Thymus (tissue), 11 donors: ENCODE data around the gene PNKD. TPM values are rescaled to one million over a fixed set of nuclear protein-coding genes. Genes with fewer than 3 reads are reported as not detected.

Source experiments
- DNase-seq, 9 donors: peaks; one replicate each; pipeline ENCODE4 v3.0.0-alpha.2; 2013; ENCODE audit warnings: low spot score in 9 of 9, low read depth in 6 of 9, missing footprints in 1 of 9
- H3K27ac ChIP-seq, 2 donors: one replicate each; pipeline ENCODE4 v1.5.1; 2013; ENCODE audit warnings: control low read depth in 1 of 2, low read depth in 1 of 2, low read length in 1 of 2, mild to moderate bottlenecking in 1 of 2, moderate library complexity in 1 of 2
- H3K27me3 ChIP-seq, 2 donors: one replicate each; pipeline ENCODE4 v1.5.1; 2013; ENCODE audit warnings: low read length in 1 of 2; ENCODE audit not compliant: control insufficient read depth in 2 of 2, insufficient read depth in 1 of 2
- H3K36me3 ChIP-seq, 2 donors: one replicate each; pipeline ENCODE4 v1.5.1; 2013; ENCODE audit warnings: low read length in 1 of 2, mild to moderate bottlenecking in 1 of 2, moderate library complexity in 1 of 2; ENCODE audit not compliant: control insufficient read depth in 2 of 2, insufficient read depth in 2 of 2
- H3K4me1 ChIP-seq, 2 donors: one replicate each; pipeline ENCODE4 v1.5.1; 2013; ENCODE audit warnings: low read length in 2 of 2; ENCODE audit not compliant: control insufficient read depth in 2 of 2, insufficient read depth in 2 of 2
- H3K4me3 ChIP-seq, 2 donors: one replicate each; pipeline ENCODE4 v1.5.1; 2013; ENCODE audit warnings: low read length in 2 of 2, control low read depth in 1 of 2, mild to moderate bottlenecking in 1 of 2
- H3K9me3 ChIP-seq, 2 donors: one replicate each; pipeline ENCODE4 v1.5.1; 2013; ENCODE audit warnings: low read length in 1 of 2, mild to moderate bottlenecking in 1 of 2; ENCODE audit not compliant: control insufficient read depth in 2 of 2, insufficient read depth in 1 of 2
- WGBS: extraction: QIAGEN DNeasy Blood & Tissue Kit; methylation state at CpG from one replicate; pipeline ENCODE4 v1.1.7; 2013; 5-methylcytosine and 5-hydroxymethylcytosine counted together
- polyA plus RNA-seq: library from polyadenylated mRNA; stranded (reverse); fragments of 200-250 nt; gene quantifications from one replicate; pipeline ENCODE4 v1.2.3, GENCODE V29; 2013
- total RNA-seq: library from RNA; stranded (reverse); fragments of 120-200 nt; gene quantifications from one replicate; pipeline ENCODE4 v1.2.4, GENCODE V29; 2013
- donor health status: healthy.

PNKD gene
- total and polyA plus RNA-seq, 2 donors, result 61.9 to 76.1 TPM

DNA sequence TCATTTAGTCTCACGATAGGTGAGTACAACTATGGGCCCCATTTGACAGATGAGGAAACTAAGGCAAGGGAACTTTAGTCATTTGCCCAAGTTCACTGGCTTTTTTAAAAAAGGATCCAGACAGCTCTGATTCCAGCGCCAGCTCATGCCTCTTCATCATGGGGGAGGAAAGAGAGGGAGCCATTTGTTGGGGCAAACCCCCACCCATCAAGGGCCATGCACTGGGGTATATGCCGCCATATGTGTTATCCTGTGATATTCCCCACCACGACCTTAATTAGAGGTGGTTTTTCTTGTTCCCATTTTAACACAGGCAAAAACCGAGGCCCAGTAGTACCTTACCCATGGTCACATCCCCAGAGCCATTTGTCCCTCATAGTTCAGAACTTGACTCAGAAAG, 10.2 kb upstream of the PNKD start:
- peaks cover 32 to 33% of the 10 kb centered on the region in 2 donors for H3K36me3 ChIP-seq
- peaks cover 0 to 11% of the 10 kb centered on the region in 2 donors for H3K4me1 ChIP-seq
- DNase-seq, result no peak
- no peak overlapping the region for H3K27ac ChIP-seq
- H3K9me3 ChIP-seq, result no peaks in the 10 kb centered on the region
- 88% methylated on average over 5 of the region's 5 CpGs for WGBS
- no peaks in the 10 kb centered on the region for H3K27me3 ChIP-seq
- H3K4me3 ChIP-seq, result no peak overlapping the region

DNA sequence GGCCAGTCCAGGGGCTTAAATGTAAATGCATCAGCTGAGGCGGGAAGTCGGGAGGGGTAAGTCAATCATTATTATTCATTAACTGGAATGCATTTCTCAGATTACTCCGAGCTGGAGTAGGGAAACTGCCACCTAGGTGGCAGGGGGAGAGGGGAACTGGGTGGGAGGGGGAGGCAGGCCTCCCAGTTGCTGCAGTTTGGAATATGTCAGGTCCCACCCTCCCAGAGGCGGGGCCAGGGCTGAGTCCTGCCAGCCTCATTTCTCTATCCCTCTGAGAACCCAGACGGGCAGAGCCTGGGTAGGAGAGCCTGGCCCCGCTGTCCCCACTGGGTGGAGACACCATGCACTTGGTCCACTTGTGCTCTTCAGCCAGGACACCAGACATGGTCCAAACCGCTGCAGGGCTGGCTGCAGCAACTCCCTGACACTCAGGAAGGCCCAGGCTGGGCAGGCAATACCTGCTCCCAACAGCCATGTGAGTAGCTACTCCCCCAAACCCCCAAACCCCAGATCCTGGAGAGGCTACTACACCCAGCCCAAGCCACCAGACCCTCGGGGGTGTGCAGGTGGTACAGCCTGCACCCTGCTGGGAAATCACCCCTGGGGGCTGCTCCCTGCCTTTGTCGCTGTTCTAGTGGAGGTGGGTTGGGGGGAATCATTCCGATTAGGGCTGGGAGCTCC, 9.4 kb upstream of the PNKD start, which contains the start of gene GPBAR1:
TSS of gene GPBAR1 (plus strand) at position 274 of the 681 bp plus-strand sequence. CDS start 1,710 bp downstream, outside the sequence.
- WGBS, result 94% methylated on average over 10 of the region's 10 CpGs
- Histone ChIP-seq H3K4me3 (no peak within 1 kb of the TSS), H3K27ac (no peak within 1 kb of the TSS), H3K36me3 (peaks cover 33 to 34% of the 10 kb centered on the region in 2 donors), H3K9me3 (no peaks in the 10 kb centered on the region), H3K4me1 (peaks cover 0 to 11% of the 10 kb centered on the region in 2 donors), H3K27me3 (no peaks in the 10 kb centered on the region)
- no peak for DNase-seq

DNA sequence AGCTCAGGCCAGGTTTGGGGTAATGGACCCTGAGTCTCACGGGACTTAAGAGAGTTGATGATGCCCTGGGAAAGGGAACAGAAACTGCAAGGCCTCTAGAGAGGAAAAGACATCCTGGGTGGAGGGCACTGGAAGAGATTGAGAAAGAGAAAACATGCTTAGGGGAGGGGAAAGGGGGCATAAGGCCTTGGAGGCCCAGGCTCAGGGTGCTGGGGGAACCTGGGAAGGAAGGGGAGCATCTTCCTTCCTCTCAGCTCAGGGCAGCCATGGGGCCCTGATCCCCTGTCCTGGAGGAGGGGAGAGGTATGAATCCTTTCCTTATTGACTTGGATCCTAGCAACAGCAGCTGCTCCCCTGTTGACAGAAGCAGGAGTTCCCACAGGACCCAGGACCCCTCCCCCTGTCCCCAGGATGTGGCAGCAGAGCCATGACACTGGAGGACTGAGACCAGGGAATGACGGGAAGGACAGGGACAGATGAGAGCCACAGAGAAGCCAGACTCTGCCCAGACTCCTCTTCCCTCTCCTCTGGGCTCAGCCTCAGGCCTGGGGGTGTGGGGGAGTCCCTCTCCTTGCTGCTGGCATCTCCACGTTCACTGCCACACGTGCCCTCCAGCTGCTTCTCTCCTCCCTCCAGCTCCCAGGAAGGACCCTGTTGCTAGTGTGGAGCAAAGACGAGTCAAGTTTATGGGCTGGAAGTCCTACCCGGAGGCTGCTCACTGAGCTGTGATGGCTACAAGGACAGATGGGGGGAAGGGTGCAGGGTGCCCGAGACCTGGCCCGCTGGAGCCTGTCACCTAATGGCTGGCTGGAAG, 8.7 kb upstream of the PNKD start:
- no peak for DNase-seq
- 89% methylated on average over 8 of the region's 8 CpGs for WGBS
- peaks cover 0 to 11% of the 10 kb centered on the region in 2 donors for H3K4me1 ChIP-seq
- peaks cover 39 to 42% of the 10 kb centered on the region in 2 donors for H3K36me3 ChIP-seq
- no peaks in the 10 kb centered on the region for H3K9me3 ChIP-seq
- H3K27ac ChIP-seq, result no peak overlapping the region
- no peaks in the 10 kb centered on the region for H3K27me3 ChIP-seq
- no peak overlapping the region for H3K4me3 ChIP-seq

DNA sequence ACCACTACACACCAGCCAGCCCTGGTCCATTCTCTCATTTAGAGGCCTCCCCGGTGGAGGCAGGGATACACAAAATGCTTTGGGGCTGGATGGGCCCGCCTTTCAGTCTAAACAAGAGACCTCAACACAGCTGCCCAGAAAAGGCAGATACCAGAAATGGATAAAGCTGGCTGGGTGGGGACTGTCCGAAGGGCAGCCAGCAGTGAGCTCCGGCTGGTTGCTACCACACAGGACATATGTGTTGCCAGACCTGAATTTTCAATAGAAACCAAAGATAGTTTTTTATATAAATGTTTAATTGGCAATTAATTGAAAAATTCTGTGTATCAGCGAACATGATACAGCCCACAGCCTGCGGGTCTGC, 8.1 kb upstream of the PNKD start:
- no peak for DNase-seq
- Histone ChIP-seq H3K4me1 (peaks cover 0 to 11% of the 10 kb centered on the region in 2 donors), H3K27ac (no peak overlapping the region), H3K9me3 (no peaks in the 10 kb centered on the region), H3K27me3 (no peaks in the 10 kb centered on the region), H3K4me3 (no peak overlapping the region), H3K36me3 (peaks cover 39 to 43% of the 10 kb centered on the region in 2 donors)
- 98% methylated on average over 6 of the region's 6 CpGs for WGBS

DNA sequence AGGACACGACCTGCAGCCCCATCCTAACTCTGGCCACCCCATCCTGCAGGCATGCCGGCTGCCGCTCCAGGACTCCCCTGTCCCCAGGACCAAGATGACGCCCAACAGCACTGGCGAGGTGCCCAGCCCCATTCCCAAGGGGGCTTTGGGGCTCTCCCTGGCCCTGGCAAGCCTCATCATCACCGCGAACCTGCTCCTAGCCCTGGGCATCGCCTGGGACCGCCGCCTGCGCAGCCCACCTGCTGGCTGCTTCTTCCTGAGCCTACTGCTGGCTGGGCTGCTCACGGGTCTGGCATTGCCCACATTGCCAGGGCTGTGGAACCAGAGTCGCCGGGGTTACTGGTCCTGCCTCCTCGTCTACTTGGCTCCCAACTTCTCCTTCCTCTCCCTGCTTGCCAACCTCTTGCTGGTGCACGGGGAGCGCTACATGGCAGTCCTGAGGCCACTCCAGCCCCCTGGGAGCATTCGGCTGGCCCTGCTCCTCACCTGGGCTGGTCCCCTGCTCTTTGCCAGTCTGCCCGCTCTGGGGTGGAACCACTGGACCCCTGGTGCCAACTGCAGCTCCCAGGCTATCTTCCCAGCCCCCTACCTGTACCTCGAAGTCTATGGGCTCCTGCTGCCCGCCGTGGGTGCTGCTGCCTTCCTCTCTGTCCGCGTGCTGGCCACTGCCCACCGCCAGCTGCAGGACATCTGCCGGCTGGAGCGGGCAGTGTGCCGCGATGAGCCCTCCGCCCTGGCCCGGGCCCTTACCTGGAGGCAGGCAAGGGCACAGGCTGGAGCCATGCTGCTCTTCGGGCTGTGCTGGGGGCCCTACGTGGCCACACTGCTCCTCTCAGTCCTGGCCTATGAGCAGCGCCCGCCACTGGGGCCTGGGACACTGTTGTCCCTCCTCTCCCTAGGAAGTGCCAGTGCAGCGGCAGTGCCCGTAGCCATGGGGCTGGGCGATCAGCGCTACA, 7.4 kb upstream of the PNKD start:
- no peak overlapping the region for H3K27ac ChIP-seq
- 97% methylated on average over 39 of the region's 39 CpGs for WGBS
- peaks cover 0 to 4% of the 10 kb centered on the region in 2 donors for H3K4me1 ChIP-seq
- no peak for DNase-seq
- no peak overlapping the region for H3K4me3 ChIP-seq
- H3K27me3 ChIP-seq, result no peaks in the 10 kb centered on the region
- H3K36me3 ChIP-seq, result peaks cover 44 to 45% of the 10 kb centered on the region in 2 donors
- no peaks in the 10 kb centered on the region for H3K9me3 ChIP-seq

DNA sequence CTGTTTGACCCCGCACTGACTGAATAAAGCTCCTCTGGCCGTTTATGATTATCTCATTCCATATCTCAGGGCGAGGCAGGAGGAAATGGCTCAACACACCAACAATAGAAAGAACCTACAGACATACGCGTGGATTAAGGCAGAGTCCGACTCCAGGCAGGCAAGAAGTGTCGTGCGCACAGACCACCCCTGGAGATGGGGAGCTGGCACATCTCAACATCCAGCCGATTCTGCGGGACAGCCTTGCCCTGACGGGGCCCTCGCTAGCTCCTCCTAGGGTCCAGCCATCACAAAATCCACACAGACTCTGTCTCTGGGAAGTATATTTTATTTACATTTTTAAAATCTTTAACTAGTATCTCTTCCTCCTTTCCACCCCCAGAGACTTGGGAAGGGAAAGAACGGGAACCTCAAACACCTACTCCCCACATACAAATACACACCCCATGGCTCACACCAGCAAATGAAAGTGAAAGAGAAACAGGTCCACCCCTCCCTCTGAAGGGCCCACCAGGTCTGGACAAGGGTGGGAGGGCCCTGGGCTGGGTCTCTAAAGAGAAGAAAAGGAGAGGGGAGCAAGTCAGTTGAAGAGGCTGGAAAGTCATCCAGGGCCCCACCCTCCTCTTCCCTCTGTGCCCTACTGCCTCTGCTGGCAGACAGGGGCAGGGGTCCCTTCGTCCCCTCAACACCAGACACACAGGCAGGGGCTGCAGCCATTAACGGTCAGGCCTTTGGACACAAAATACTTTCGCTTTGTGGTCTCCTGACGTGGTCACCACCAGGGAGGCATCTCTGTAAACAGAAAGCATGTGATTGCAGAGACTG, 6.3 kb upstream of the PNKD start:
- Histone ChIP-seq H3K27me3 (no peaks in the 10 kb centered on the region), H3K36me3 (peaks cover 44 to 45% of the 10 kb centered on the region in 2 donors), H3K9me3 (no peaks in the 10 kb centered on the region), H3K4me3 (no peak overlapping the region), H3K4me1 (peaks cover under 1 to 6% of the 10 kb centered on the region in 2 donors), H3K27ac (no peak overlapping the region)
- peak in 1 of 9 donors; percentile 15 for DNase-seq
- 91% methylated on average over 17 of the region's 17 CpGs for WGBS

DNA sequence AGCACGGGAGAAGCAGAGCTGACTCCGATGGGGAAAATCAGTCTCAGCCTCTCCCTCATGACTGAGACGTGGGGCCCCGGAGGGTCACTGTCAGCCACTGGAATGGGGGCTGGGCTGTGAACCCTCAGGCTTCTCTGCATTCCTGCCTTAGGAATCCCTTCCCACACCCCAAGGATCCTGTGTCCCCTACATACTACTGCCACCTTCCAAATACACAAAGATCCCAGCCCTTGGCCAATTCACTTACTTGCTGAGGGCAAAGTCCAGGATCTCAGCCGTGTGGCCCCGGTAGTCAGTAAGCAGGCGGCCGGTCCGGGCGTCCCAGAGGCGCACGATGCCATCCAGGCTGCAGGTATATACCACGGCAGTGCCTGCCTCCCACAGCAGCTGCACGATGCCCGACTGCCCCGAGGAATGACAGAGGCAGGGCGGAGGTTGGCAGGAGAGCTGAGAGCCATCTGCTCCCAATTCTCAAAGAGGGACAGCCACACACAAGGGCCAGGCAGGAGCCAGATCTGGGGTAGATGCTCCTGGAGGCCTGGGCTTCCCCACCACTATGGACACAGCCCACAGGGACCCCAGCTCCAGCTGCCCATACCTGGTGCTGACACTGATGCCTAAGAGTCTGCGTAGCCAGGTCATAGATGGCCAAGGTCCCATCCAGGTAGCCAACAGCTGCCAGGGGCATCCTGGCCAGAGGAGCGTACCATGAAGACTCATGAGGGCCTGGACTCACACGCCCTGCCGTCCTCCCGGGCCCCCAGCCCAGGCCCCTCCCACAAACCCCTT, 5.4 kb upstream of the PNKD start:
- H3K27me3 ChIP-seq, result no peaks in the 10 kb centered on the region
- no peak overlapping the region for H3K27ac ChIP-seq
- H3K9me3 ChIP-seq, result peaks cover 0 to 3% of the 10 kb centered on the region in 2 donors
- no peak overlapping the region for H3K4me3 ChIP-seq
- no peak for DNase-seq
- WGBS, result 97% methylated on average over 22 of the region's 22 CpGs
- H3K36me3 ChIP-seq, result peaks cover 44 to 45% of the 10 kb centered on the region in 2 donors
- peaks cover 5 to 11% of the 10 kb centered on the region in 2 donors for H3K4me1 ChIP-seq
